Keratinocyte (primary cell): ENCODE results near the gene CCDC192.

ENCODE experiments used
- CTCF ChIP-seq, 3 experiments: IDR thresholded peaks in 1 of 3; conservative IDR thresholded peaks in 1 of 3; optimal IDR thresholded peaks in 1 of 3; 2 replicates in 2 of 3; 3 replicates in 1 of 3; pipeline versions ENCODE3 to v1.5.1; 2011; ENCODE audit warnings: low read length in 3 of 3, mild to moderate bottlenecking in 3 of 3, moderate library complexity in 2 of 3, control low read depth in 1 of 3, inconsistent platforms in 1 of 3; ENCODE audit not compliant: insufficient read depth in 2 of 3; ENCODE audit errors: extremely low read depth in 1 of 3
- EZH2 ChIP-seq: IDR thresholded peaks from one replicate; pipeline ENCODE4 v1.6.1; 2012; ENCODE audit warnings: inconsistent platforms, mild to moderate bottlenecking, low read length, moderate library complexity

GRCh38 chr5:127754706-127755105 is 51.5 kb downstream of the CCDC192 start:
- TF ChIP-seq CTCF (optimal IDR thresholded peaks at IDR 0.05 in 1 of 3, IDR thresholded peaks at IDR 0.05 in 1 of 3, conservative IDR thresholded peaks at IDR 0.05 in 1 of 3; ENCODE audit: extremely low read depth in 1 of 3, insufficient read depth in 2 of 3, low read length in 3 of 3) (no peak), EZH2 (no peak)
